Gastrocnemius medialis (tissue), 4 donors: ENCODE results near the gene ADGRD1.

Source experiments
- CTCF ChIP-seq, 5 experiments: fragments of 450-650 bp in 3 of 5; fragments of 200-600 bp in 2 of 5; sonication (generic) in 2 of 5; IDR thresholded peaks in 4 of 5; conservative IDR thresholded peaks in 1 of 5; 1 replicate in 4 of 5; 2 replicates in 1 of 5; pipeline ENCODE4 v1.5.1; 2016 to 2019; ENCODE audit warnings: antibody characterized with exemption in 5 of 5, mild to moderate bottlenecking in 3 of 5, moderate library complexity in 3 of 5
- POLR2A ChIP-seq, 2 donors: fragments of 450-650 bp; IDR thresholded peaks; one replicate each; pipeline ENCODE4 v1.6.1; 2017; ENCODE audit warnings: antibody characterized with exemption in 2 of 2, mild to moderate bottlenecking in 2 of 2, moderate library complexity in 2 of 2

GRCh38 chr12:131176926-131177325 lies 223.2 kb downstream of the ADGRD1 start:
- TF ChIP-seq CTCF (IDR thresholded peaks at IDR 0.05 in 4 of 5, conservative IDR thresholded peaks at IDR 0.05 in 1 of 5) = no peak
- TF ChIP-seq POLR2A (IDR thresholded peaks at IDR 0.05) = no peak
